ENCODE measurements around the gene NACC1. TPM values are rescaled to one million over a fixed set of nuclear protein-coding genes. Genes with fewer than 3 reads are reported as not detected.
A peak's percentile ranks its signal among the peaks of the same experiment; 100 is the strongest.
"Not testable (repeated sequence)": the region's sequence is repeated elsewhere in the genome, so short reads cannot be mapped to it uniquely, and the experiment has no call there.

NACC1 gene
- total RNA-seq, 3 donors from 2014 or later (not counting 1 experiment from before 2014, with no cell fraction given), result 41.2 to 48.7 (median 43.4) TPM

- no peak overlapping the region for H3K4me3 Mint-ChIP-seq
- no peak for ATAC-seq
- no peak overlapping the region for H3K27ac ChIP-seq (ENCODE audit: low read length)
Observed at GRCh38 chr19:13146763-13147563, 28.9 kb downstream of the NACC1 start.

GRCh38 chr19:13149173-13149627 is 31.1 kb downstream of the NACC1 start:
- Histone ChIP-seq H3K36me3 (ENCODE audit: control insufficient read depth, insufficient read depth, low read length) (peaks cover 16% of the 10 kb centered on the region), H3K4me1 (ENCODE audit: control insufficient read depth, insufficient read depth, low read length) (peaks cover 32% of the 10 kb centered on the region), H3K4me3 (ENCODE audit: low read length) (peak overlapping the region; percentile 100)
- peaks cover 14% of the 10 kb centered on the region for H3K36me3 Mint-ChIP-seq
- H3K4me3 Mint-ChIP-seq, result peak overlapping the region; percentile 99
- H3K9me3 ChIP-seq (ENCODE audit: control insufficient read depth, insufficient read depth, low read length); H3K9me3 Mint-ChIP-seq; H3K27ac ChIP-seq (ENCODE audit: low read length); H3K27me3 Mint-ChIP-seq (ENCODE audit: low read depth in 2 of 2); H3K27me3 ChIP-seq (ENCODE audit: control insufficient read depth, insufficient read depth, low read length); ATAC-seq; intact Hi-C loops (cut with micrococcal nuclease): not testable (repeated sequence)
- DNase-seq, result peak in 1 of 2 donors; percentile 32
- H3K4me1 Mint-ChIP-seq, result peaks cover 40 to 61% of the 10 kb centered on the region in 2 donors
- peak overlapping the region in 1 of 2 donors; percentile 99 for H3K27ac Mint-ChIP-seq
- WGBS (ENCODE audit: insufficient coverage), result 58% methylated on average over 15 of the region's 17 CpGs

More at GRCh38 chr19:13146763-13147563, 28.9 kb downstream of the NACC1 start:
- no peaks in the 10 kb centered on the region for H3K27me3 ChIP-seq (ENCODE audit: control insufficient read depth, insufficient read depth, low read length)
- no peak for DNase-seq
- peaks cover 24% of the 10 kb centered on the region for H3K4me1 ChIP-seq (ENCODE audit: control insufficient read depth, insufficient read depth, low read length)
- peaks cover 17% of the 10 kb centered on the region for H3K36me3 ChIP-seq (ENCODE audit: control insufficient read depth, insufficient read depth, low read length)
- no peak overlapping the region for H3K4me3 ChIP-seq (ENCODE audit: low read length)
- H3K9me3 Mint-ChIP-seq, result no peaks in the 10 kb centered on the region
- no peaks in the 10 kb centered on the region for H3K36me3 Mint-ChIP-seq
- H3K9me3 ChIP-seq (ENCODE audit: control insufficient read depth, insufficient read depth, low read length), result no peaks in the 10 kb centered on the region
- 78% methylated on average over 12 of the region's 16 CpGs for WGBS (ENCODE audit: insufficient coverage)
- no peak overlapping the region for H3K27ac Mint-ChIP-seq
- intact Hi-C loops (cut with micrococcal nuclease), result no loop called here
- peaks cover 21 to 42% of the 10 kb centered on the region in 2 donors for H3K4me1 Mint-ChIP-seq
- no peaks in the 10 kb centered on the region for H3K27me3 Mint-ChIP-seq (ENCODE audit: low read depth in 2 of 2)
- TF ChIP-seq, protein P1, sequence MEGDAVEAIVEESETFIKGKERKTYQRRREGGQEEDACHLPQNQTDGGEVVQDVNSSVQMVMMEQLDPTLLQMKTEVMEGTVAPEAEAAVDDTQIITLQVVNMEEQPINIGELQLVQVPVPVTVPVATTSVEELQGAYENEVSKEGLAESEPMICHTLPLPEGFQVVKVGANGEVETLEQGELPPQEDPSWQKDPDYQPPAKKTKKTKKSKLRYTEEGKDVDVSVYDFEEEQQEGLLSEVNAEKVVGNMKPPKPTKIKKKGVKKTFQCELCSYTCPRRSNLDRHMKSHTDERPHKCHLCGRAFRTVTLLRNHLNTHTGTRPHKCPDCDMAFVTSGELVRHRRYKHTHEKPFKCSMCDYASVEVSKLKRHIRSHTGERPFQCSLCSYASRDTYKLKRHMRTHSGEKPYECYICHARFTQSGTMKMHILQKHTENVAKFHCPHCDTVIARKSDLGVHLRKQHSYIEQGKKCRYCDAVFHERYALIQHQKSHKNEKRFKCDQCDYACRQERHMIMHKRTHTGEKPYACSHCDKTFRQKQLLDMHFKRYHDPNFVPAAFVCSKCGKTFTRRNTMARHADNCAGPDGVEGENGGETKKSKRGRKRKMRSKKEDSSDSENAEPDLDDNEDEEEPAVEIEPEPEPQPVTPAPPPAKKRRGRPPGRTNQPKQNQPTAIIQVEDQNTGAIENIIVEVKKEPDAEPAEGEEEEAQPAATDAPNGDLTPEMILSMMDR (IDR thresholded peaks at IDR 0.05), result no peak

DNA sequence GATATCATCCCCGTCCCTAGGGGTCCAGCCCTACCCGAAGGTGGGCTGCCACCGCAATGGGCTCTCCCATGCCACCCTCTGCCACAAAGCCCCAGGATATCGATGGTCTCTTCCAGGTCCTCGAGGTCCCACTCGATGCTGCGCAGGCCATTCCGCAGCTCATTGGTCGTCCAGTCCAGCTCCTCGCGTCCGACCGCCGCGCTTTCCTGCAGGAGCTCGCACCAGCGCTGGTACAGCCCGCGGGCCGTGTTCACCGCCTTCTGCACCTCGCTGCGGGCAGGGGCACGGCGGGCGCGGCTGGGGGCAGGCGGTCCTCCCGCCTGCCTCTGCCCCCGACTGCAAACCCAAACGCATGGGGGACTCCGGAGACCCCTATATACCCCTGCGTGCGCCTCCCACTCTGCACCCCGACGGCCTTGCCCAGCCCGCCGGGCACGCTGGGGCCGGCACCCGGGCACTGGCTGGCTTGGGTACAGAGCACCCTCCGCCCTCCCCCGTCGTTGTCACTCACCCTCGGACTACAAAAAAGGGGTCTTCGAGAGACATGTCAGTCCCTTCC is 31.6 kb downstream of the NACC1 start:
- H3K4me3 Mint-ChIP-seq, result peak overlapping the region; percentile 99

More for the DNA sequence above, 31.6 kb downstream of the NACC1 start:
- intact Hi-C loops (cut with micrococcal nuclease), result loop anchor here (2.0 to 10.0 kb wide), 5 partner anchors 17 to 1225 kb away; partner anchors contain the start of genes JUNB, LYL1 and ZNF564
- Mint-ChIP-seq H3K4me1 (peaks cover 45 to 66% of the 10 kb centered on the region in 2 donors), H3K27me3 (ENCODE audit: low read depth in 2 of 2) (peaks cover 0 to 3% of the 10 kb centered on the region in 2 donors), H3K36me3 (peaks cover 19% of the 10 kb centered on the region), H3K27ac (peak overlapping the region; percentile 99), H3K9me3 (no peaks in the 10 kb centered on the region)
- Histone ChIP-seq H3K9me3 (ENCODE audit: control insufficient read depth, insufficient read depth, low read length) (no peaks in the 10 kb centered on the region), H3K4me3 (ENCODE audit: low read length) (peak overlapping the region; percentile 100), H3K36me3 (ENCODE audit: control insufficient read depth, insufficient read depth, low read length) (peaks cover 13% of the 10 kb centered on the region), H3K27me3 (ENCODE audit: control insufficient read depth, insufficient read depth, low read length) (no peaks in the 10 kb centered on the region), H3K27ac (ENCODE audit: low read length) (peak overlapping the region; percentile 63), H3K4me1 (ENCODE audit: control insufficient read depth, insufficient read depth, low read length) (peaks cover 32% of the 10 kb centered on the region)
- under 1% methylated on average over 46 of the region's 46 CpGs for WGBS (ENCODE audit: insufficient coverage)
- peak; percentile 0 to 4 (median 1) for ATAC-seq
- TF ChIP-seq, protein P1 (IDR thresholded peaks at IDR 0.05), result no peak
- DNase-seq, result peak in 1 of 2 donors; percentile 39
